Astrocyte (in vitro differentiated cells and primary cell): Measurements from ENCODE around the gene OSBPL1A.

Experiments used
- CTCF ChIP-seq: IDR thresholded peaks from 2 replicates; pipeline ENCODE4 v1.5.1; 2011; ENCODE audit warnings: low read depth, mild to moderate bottlenecking, inconsistent platforms, low read length, moderate library complexity; ENCODE audit not compliant: insufficient read depth
- EZH2 ChIP-seq: IDR thresholded peaks from 2 replicates; pipeline ENCODE4 v1.6.1; 2012; ENCODE audit warnings: mild to moderate bottlenecking, low read length, inconsistent platforms; ENCODE audit not compliant: insufficient read depth

GRCh38 chr18:24388957-24389356 is 8.7 kb downstream of the OSBPL1A start:
- no peak for TF ChIP-seq EZH2
- no peak for TF ChIP-seq CTCF
